CD4-positive, alpha-beta T cell treated with Interleukin-17A for 4 hours (primary cell): ENCODE results near the gene PYGO2.
A peak's percentile ranks its signal among the peaks of the same experiment; 100 is the strongest.
"Not testable (repeated sequence)": the region's sequence is repeated elsewhere in the genome, so short reads cannot be mapped to it uniquely, and the experiment has no call there.

Experiments used
- DNase-seq: peaks from one replicate; pipeline ENCODE4 v3.0.0-alpha.2; 2020; ENCODE audit warnings: mixed read lengths

Gene PYGO2

GRCh38 chr1:154977762-154978161, 16.2 kb upstream of the PYGO2 start:
- DNase-seq, result not testable (repeated sequence)

- DNase-seq, result peak; percentile 59
Observed at GRCh38 chr1:154975409-154976059, 14.0 kb upstream of the PYGO2 start.

GRCh38 chr1:154974808-154975408, 13.3 kb upstream of the PYGO2 start:
- DNase-seq, result peak; percentile 97

- peak; percentile 96 for DNase-seq
Observed at GRCh38 chr1:154974102-154974807, 12.7 kb upstream of the PYGO2 start, which contains the start of gene CKS1B. Gene CKS1B (plus strand): TSS chr1:154974681. CDS start chr1:154974746, 65 bp downstream.

GRCh38 chr1:154973344-154974101, 11.9 kb upstream of the PYGO2 start:
- peak; percentile 96 for DNase-seq

GRCh38 chr1:154972517-154973343, 11.1 kb upstream of the PYGO2 start:
- no peak for DNase-seq

GRCh38 chr1:154972213-154972516, 10.6 kb upstream of the PYGO2 start:
- DNase-seq, result no peak

GRCh38 chr1:154971341-154971998, 9.9 kb upstream of the PYGO2 start:
- no peak for DNase-seq

GRCh38 chr1:154970631-154971340, 9.2 kb upstream of the PYGO2 start, which contains the start of gene SHC1:
Gene SHC1 (minus strand): TSS chr1:154970747. CDS start chr1:154970526, 221 bp downstream.
- DNase-seq, result peak; percentile 57

GRCh38 chr1:154969860-154970452, 8.4 kb upstream of the PYGO2 start:
- DNase-seq, result no peak

GRCh38 chr1:154969246-154969645, 7.7 kb upstream of the PYGO2 start:
- DNase-seq, result no peak

GRCh38 chr1:154968731-154969130, 7.1 kb upstream of the PYGO2 start:
- DNase-seq, result no peak

- DNase-seq, result no peak
Observed at GRCh38 chr1:154967331-154967950, 5.9 kb upstream of the PYGO2 start.

- no peak for DNase-seq
Observed at GRCh38 chr1:154966111-154966510, 4.5 kb upstream of the PYGO2 start.

- no peak for DNase-seq
Observed at GRCh38 chr1:154964359-154964758, 2.8 kb upstream of the PYGO2 start.

- no peak for DNase-seq
Observed at GRCh38 chr1:154963643-154964042, 2.1 kb upstream of the PYGO2 start.

- DNase-seq, result no peak
Observed at GRCh38 chr1:154962795-154963330, 1.3 kb upstream of the PYGO2 start.

- peak; percentile 40 for DNase-seq
Observed at GRCh38 chr1:154962156-154962749, 671 bp upstream of the PYGO2 start.

GRCh38 chr1:154960446-154961136, 991 bp downstream of the PYGO2 start:
- DNase-seq, result no peak
